T-helper 17 cell (primary cell): Measurements from ENCODE around the gene PPM1N. TPM values are rescaled to one million over a fixed set of nuclear protein-coding genes. Genes with fewer than 3 reads are reported as not detected.

Experiments
- ATAC-seq: fragments of 150-1000 bp; cut with Tn5 transposase; 2 replicates; pipeline ENCODE4 v1.10.0; 2021; ENCODE audit warnings: mild to moderate bottlenecking, moderate library complexity
- DNase-seq, 3 donors: peaks; one replicate each; pipeline versions ENCODE4 v3.0.0 to v3.0.0-alpha.2; 2020 to 2021
- H3K9me3 ChIP-seq: one replicate; pipeline ENCODE4 v1.7.0; 2013; ENCODE audit warnings: low read length, mild to moderate bottlenecking; ENCODE audit not compliant: control insufficient read depth, poor library complexity, severe bottlenecking
- H3K27ac Mint-ChIP-seq: one replicate; pipeline ENCODE4 v1.8.0; 2022; ENCODE audit warnings: mild to moderate bottlenecking, moderate library complexity, mixed read lengths
- H3K27me3 Mint-ChIP-seq: one replicate; pipeline ENCODE4 v1.8.0; 2022; ENCODE audit warnings: mixed read lengths
- H3K36me3 Mint-ChIP-seq: one replicate; pipeline ENCODE4 v1.8.0; 2022; ENCODE audit warnings: low read depth, mixed read lengths
- H3K4me1 Mint-ChIP-seq: one replicate; pipeline ENCODE4 v1.8.0; 2022; ENCODE audit warnings: mild to moderate bottlenecking, mixed read lengths
- H3K4me3 Mint-ChIP-seq: one replicate; pipeline ENCODE4 v1.8.0; 2022; ENCODE audit warnings: mild to moderate bottlenecking, moderate library complexity, mixed read lengths
- total RNA-seq, 4 donors: library from RNA in 2 of 4; stranded (reverse) in 2 of 4; gene quantifications; one replicate each; pipeline ENCODE4 v1.2.3 and lab custom pipeline; 2022 to 2026

PPM1N gene
- total RNA-seq, 2 donors from 2014 or later, result 3.8 to 8.5 TPM

DNA sequence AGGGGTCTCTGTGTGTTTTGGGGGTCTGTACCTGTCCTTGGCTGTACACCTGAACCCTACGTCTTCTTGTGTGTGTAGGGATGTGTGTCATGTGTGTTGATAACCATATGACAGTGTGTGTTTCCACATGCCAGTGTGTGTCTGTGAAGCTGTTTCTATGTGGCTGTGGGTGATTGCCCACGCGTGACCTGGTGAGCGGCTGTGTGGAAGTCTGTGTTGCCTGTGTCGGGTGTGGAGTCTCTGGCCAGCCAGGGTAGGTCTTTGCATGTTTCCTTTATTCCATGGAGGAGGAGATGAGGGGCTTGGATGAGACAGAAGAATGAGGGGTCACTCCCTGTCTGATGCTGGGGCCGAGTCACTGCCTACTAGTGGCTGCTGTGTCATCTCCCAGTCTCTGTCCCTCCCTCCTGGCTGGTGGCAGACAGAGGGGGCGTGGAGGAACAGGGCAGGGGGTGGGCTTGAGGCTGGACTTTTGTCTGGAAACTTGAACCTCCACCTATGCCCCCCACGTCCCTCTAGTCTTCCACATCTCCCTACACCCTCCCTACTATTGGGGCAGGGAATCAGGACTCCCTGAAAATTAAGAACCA lies 33.3 kb upstream of the PPM1N start:
- ATAC-seq (no peak), DNase-seq (no peak)
- H3K4me3 Mint-ChIP-seq, result no peak overlapping the region
- no peaks in the 10 kb centered on the region for H3K36me3 Mint-ChIP-seq
- no peaks in the 10 kb centered on the region for H3K9me3 ChIP-seq
- peaks cover 6% of the 10 kb centered on the region for H3K27me3 Mint-ChIP-seq
- peak overlapping the region; percentile 97 for H3K27ac Mint-ChIP-seq
- H3K4me1 Mint-ChIP-seq, result peaks cover 17% of the 10 kb centered on the region

DNA sequence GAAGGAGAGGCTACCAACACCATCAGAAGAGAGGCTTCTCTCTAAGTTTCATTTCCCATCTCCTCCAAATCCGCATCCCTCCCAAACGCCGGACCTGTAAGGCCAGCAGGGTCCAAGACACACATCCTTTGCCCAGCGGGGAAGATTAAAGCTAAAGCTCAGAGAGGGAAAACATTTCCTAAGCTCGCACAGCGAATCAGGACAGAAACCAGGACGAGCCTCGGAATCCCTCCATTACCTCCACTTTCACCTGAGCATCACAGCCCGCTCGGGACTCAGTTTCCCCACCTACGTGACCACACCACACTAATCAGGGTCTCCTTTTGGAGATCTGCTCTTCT lies 31.2 kb upstream of the PPM1N start:
- H3K9me3 ChIP-seq, result no peaks in the 10 kb centered on the region
- peaks cover 28% of the 10 kb centered on the region for H3K4me1 Mint-ChIP-seq
- H3K27ac Mint-ChIP-seq, result peak overlapping the region; percentile 97
- peaks cover 11% of the 10 kb centered on the region for H3K27me3 Mint-ChIP-seq
- no peak for DNase-seq
- ATAC-seq, result no peak
- peak overlapping the region; percentile 95 for H3K4me3 Mint-ChIP-seq
- peaks cover 7% of the 10 kb centered on the region for H3K36me3 Mint-ChIP-seq

DNA sequence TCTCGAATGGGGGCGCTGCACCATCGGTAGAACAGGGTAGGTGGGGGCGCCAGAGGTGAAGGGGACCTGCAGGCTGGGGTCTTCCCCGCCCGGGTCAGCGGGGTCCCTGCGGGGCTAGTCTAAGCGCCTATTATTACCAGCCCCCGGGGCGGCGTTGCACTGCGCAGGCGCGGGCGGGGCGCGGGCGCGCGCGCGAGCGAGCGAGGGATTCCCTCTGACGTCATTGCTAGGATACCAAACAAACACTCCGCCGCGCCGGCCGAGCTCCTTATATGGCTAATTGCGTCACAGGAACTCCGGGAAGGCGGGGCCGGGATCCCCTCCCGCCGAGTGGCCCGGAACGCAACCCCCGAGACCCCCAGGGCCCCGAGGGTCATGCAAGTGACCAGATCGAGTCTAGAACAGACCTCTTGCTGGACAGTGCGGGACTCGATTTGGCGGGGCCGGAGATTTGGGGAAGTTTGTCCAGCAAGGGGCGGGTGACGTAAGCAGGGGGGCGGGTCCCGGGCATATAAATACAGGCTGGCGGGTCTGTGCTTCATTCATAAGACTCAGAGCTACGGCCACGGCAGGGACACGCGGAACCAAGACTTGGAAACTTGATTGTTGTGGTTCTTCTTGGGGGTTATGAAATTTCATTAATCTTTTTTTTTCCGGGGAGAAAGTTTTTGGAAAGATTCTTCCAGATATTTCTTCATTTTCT lies 30.6 kb upstream of the PPM1N start, which contains the start of gene FOSB:
TSS of gene FOSB (plus strand) at position 541 of the 703 bp plus-strand sequence. CDS start 591 bp downstream, outside the sequence.
- ATAC-seq (peak; percentile 31), DNase-seq (peak; percentile 91 to 93 (median 92))
- Mint-ChIP-seq H3K4me3 (peak within 1 kb of the TSS; percentile 95), H3K27me3 (peaks cover 13% of the 10 kb centered on the region), H3K27ac (peak within 1 kb of the TSS; percentile 97), H3K4me1 (peaks cover 32% of the 10 kb centered on the region), H3K36me3 (peaks cover 8% of the 10 kb centered on the region)
- no peaks in the 10 kb centered on the region for H3K9me3 ChIP-seq

DNA sequence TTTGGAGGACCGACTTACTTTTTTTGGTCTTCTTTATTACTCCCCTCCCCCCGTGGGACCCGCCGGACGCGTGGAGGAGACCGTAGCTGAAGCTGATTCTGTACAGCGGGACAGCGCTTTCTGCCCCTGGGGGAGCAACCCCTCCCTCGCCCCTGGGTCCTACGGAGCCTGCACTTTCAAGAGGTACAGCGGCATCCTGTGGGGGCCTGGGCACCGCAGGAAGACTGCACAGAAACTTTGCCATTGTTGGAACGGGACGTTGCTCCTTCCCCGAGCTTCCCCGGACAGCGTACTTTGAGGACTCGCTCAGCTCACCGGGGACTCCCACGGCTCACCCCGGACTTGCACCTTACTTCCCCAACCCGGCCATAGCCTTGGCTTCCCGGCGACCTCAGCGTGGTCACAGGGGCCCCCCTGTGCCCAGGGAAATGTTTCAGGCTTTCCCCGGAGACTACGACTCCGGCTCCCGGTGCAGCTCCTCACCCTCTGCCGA lies 30.0 kb upstream of the PPM1N start:
- Mint-ChIP-seq H3K36me3 (peaks cover 12% of the 10 kb centered on the region), H3K4me1 (peaks cover 36% of the 10 kb centered on the region), H3K27ac (peak overlapping the region; percentile 97), H3K4me3 (peak overlapping the region; percentile 95), H3K27me3 (peaks cover 17% of the 10 kb centered on the region)
- ATAC-seq (peak; percentile 1), DNase-seq (peak in 2 of 3 donors; percentile 38 to 53)
- H3K9me3 ChIP-seq, result no peaks in the 10 kb centered on the region

DNA sequence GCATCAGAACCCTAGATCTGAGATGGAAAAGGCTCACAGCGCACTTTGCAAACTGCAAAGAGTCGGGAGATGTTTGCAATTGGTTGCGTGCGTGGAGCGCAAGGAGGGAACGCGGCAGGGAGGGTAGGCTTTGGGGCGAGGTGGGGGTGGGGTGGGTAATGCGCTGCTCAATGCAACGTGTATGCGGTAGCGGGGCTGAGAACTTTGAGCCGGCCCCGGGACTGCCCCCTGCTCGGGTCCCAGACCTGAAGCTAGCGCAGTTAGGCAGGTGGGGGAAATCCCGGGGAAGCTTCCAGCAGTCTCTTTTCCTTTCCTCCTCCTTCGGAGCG lies 29.5 kb upstream of the PPM1N start:
- DNase-seq, result peak in 1 of 3 donors; percentile 63
- Mint-ChIP-seq H3K4me3 (peak overlapping the region; percentile 95), H3K27ac (peak overlapping the region; percentile 97), H3K27me3 (peaks cover 21% of the 10 kb centered on the region), H3K36me3 (peaks cover 12% of the 10 kb centered on the region), H3K4me1 (peaks cover 39% of the 10 kb centered on the region)
- H3K9me3 ChIP-seq, result no peaks in the 10 kb centered on the region
- peak; percentile 64 for ATAC-seq

DNA sequence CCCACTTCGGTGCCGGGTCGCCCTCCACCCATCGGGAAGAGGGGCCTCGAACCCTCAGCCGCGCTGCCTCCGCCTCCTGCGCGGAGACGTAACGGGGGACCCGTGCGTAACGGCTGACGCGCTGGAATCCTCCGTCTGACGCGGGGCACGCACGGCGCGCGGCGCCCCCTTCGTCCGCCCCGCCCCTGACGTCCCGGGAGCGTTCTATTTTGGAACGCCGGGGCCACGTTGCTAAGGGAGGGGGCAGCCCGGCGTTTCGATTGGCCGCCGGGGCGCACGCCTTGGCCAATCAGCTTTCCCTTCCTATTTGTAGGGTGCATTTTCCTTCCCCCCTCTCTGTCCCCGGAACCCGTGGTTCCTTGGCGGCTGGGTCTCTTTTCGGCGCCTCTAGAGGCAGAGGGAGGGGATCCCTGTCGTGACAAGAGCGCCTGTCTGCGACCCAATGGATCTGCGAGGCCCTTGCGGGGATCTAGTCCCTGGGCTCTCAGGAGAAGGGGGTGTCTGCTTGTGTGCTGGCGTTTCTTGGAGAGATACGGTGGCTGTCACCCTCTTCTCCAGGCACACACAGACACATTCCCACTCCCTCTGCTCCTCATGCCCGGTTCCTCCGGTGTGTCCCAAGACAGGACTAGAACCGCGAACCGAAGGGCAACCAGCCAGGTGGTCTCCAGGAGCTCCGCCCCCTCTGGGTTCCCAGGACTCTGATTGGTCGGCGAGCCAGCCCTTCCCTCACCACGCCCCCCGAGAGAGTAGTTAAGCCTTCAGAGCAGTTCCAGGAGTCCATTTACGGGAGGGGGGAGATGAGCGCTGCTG lies 28.9 kb upstream of the PPM1N start:
- peaks cover 40% of the 10 kb centered on the region for H3K4me1 Mint-ChIP-seq
- peak overlapping the region; percentile 95 for H3K4me3 Mint-ChIP-seq

DNA sequence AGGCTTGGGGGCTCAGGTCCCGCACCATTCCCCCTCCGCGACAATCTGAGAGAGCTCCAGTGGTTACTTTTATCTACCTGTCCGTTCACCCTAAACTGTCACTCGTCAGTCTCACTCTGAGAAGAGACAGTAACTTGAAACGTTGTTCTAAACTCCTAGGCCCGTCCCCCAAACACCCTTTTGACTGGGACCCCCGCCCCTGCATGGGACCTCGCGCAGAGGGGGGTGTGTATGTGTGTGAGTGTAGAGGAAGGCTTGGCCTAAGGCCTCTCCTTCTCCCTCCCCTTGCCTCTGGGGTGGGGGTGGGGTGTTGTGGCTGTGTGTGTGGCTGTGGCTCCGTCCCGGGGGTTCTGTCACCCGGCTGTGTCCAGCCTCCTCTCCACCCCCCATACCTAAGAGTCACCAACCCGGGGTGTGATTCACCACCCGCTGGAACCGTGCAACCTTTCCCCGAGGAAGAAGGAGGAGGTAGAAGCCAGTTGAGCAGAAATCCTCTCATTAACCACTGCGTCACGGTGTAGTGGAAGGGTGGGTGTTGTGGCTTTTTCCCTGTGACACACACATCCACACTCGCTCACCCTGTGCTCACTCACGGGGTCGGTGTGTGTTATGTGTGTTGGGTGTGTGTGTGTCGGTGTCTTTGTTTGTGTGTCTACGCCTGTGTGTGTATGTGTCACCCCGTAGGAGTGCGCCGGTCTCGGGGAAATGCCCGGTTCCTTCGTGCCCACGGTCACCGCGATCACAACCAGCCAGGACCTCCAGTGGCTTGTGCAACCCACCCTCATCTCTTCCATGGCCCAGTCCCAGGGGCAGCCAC lies 28.1 kb upstream of the PPM1N start:
- ATAC-seq (no peak), DNase-seq (peak in 1 of 3 donors; percentile 32)
- no peaks in the 10 kb centered on the region for H3K9me3 ChIP-seq
- Mint-ChIP-seq H3K36me3 (peaks cover 12% of the 10 kb centered on the region), H3K27ac (peak overlapping the region; percentile 97), H3K27me3 (peaks cover 18% of the 10 kb centered on the region), H3K4me3 (peak overlapping the region; percentile 95), H3K4me1 (peaks cover 40% of the 10 kb centered on the region)

More for the DNA sequence above, 28.9 kb upstream of the PPM1N start:
- Mint-ChIP-seq H3K36me3 (peaks cover 12% of the 10 kb centered on the region), H3K27me3 (peaks cover 24% of the 10 kb centered on the region), H3K27ac (peak overlapping the region; percentile 97)
- ATAC-seq, result peak; percentile 69
- no peaks in the 10 kb centered on the region for H3K9me3 ChIP-seq
- DNase-seq, result peak; percentile 56 to 85 (median 79)

DNA sequence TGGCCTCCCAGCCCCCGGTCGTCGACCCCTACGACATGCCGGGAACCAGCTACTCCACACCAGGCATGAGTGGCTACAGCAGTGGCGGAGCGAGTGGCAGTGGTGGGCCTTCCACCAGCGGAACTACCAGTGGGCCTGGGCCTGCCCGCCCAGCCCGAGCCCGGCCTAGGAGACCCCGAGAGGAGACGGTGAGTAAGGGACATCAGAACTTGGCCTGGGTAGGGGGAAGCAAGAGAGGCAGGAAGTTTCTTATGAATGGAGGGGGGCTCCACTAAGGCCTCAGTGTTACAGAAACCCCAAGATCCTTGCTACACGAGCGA lies 27.5 kb upstream of the PPM1N start:
- Mint-ChIP-seq H3K4me3 (peak overlapping the region; percentile 95), H3K27me3 (peaks cover 18% of the 10 kb centered on the region), H3K4me1 (peaks cover 45% of the 10 kb centered on the region), H3K27ac (peak overlapping the region; percentile 97), H3K36me3 (peaks cover 12% of the 10 kb centered on the region)
- no peaks in the 10 kb centered on the region for H3K9me3 ChIP-seq
- no peak for DNase-seq
- no peak for ATAC-seq

DNA sequence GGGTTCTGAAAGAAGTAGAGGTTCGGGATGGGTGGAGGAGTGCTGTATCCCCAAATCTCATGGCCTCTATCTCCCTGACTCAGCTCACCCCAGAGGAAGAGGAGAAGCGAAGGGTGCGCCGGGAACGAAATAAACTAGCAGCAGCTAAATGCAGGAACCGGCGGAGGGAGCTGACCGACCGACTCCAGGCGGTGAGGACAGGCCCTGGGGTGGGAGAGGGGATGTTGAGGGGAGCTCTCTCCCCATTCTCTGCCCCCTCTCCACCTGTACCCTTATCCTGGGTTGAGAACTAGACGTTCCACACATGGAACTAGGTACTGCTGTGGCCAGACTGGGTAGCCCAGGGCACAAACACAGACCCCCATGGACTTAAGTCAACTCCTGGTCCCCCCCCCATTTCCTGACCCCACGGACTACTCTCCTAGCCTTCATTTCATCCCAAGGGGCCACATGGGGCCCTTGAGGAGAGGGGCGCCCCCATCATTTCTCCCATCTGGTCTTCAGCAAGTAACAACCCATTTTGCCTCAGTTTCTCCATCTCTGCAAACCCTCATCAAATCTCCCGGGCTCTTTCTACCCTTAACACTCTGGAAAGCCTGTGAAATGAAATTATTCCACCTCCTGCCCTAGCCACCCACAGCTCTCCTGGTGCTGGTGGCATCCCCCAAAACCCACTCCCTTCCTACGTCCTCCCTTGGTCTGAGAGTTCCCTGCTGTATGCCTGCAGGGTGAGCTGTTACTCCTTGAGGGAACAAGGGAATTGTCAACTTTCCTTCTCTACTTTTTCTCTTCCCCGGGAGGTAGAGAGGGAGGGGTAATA lies 26.9 kb upstream of the PPM1N start:
- no peaks in the 10 kb centered on the region for H3K9me3 ChIP-seq
- Mint-ChIP-seq H3K27me3 (peaks cover 18% of the 10 kb centered on the region), H3K4me1 (peaks cover 47% of the 10 kb centered on the region), H3K4me3 (peak overlapping the region; percentile 95), H3K27ac (peak overlapping the region; percentile 97), H3K36me3 (peaks cover 12% of the 10 kb centered on the region)
- no peak for DNase-seq
- no peak for ATAC-seq

DNA sequence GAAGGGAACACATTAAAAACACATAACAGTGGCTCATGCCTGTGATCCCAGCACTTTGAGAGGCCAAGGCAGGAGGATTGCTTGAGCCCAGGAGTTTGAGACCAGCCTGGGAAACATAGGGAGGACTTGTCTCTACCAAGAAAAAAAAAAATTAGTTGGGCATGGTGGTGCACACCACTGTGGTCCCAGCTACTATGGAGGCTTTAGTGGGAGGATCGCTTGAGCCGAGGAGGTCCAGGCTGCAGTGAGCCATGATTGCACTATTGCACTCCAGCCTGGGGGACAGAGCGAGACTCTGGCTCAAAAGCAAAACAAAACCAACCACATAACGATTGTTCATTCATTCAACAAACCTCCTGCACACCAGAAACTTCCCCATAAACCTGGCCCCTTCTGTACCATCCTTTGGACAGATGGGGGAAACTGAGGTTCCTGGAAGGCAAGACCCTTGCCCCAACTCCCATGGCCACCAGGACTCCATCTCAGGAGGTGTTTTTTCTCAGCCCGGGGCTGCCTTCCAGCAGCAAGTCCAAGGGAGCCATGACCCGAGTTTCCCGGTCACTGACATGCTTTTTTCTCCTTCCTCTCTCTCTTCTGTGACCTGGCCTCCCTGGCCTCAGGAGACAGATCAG lies 26.2 kb upstream of the PPM1N start:
- peak overlapping the region; percentile 95 for H3K4me3 Mint-ChIP-seq
- H3K4me1 Mint-ChIP-seq, result peaks cover 50% of the 10 kb centered on the region
- H3K27ac Mint-ChIP-seq, result peak overlapping the region; percentile 97
- DNase-seq (no peak), ATAC-seq (no peak)
- peaks cover 12% of the 10 kb centered on the region for H3K36me3 Mint-ChIP-seq
- H3K27me3 Mint-ChIP-seq, result peaks cover 18% of the 10 kb centered on the region
- H3K9me3 ChIP-seq, result no peaks in the 10 kb centered on the region

DNA sequence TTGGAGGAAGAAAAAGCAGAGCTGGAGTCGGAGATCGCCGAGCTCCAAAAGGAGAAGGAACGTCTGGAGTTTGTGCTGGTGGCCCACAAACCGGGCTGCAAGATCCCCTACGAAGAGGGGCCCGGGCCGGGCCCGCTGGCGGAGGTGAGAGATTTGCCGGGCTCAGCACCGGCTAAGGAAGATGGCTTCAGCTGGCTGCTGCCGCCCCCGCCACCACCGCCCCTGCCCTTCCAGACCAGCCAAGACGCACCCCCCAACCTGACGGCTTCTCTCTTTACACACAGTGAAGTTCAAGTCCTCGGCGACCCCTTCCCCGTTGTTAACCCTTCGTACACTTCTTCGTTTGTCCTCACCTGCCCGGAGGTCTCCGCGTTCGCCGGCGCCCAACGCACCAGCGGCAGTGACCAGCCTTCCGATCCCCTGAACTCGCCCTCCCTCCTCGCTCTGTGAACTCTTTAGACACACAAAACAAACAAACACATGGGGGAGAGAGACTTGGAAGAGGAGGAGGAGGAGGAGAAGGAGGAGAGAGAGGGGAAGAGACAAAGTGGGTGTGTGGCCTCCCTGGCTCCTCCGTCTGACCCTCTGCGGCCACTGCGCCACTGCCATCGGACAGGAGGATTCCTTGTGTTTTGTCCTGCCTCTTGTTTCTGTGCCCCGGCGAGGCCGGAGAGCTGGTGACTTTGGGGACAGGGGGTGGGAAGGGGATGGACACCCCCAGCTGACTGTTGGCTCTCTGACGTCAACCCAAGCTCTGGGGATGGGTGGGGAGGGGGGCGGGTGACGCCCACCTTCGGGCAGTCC lies 25.5 kb upstream of the PPM1N start:
- Mint-ChIP-seq H3K36me3 (peaks cover 12% of the 10 kb centered on the region), H3K27me3 (peaks cover 18% of the 10 kb centered on the region), H3K4me1 (peaks cover 48% of the 10 kb centered on the region), H3K27ac (peak overlapping the region; percentile 97), H3K4me3 (peak overlapping the region; percentile 95)
- H3K9me3 ChIP-seq, result no peaks in the 10 kb centered on the region
- ATAC-seq (no peak), DNase-seq (peak in 2 of 3 donors; percentile 43 to 65)
